ENCODE results near the gene ITGB5.
"Not testable (repeated sequence)": the region's sequence is repeated elsewhere in the genome, so short reads cannot be mapped to it uniquely, and the experiment has no call there.

Gene ITGB5

DNA sequence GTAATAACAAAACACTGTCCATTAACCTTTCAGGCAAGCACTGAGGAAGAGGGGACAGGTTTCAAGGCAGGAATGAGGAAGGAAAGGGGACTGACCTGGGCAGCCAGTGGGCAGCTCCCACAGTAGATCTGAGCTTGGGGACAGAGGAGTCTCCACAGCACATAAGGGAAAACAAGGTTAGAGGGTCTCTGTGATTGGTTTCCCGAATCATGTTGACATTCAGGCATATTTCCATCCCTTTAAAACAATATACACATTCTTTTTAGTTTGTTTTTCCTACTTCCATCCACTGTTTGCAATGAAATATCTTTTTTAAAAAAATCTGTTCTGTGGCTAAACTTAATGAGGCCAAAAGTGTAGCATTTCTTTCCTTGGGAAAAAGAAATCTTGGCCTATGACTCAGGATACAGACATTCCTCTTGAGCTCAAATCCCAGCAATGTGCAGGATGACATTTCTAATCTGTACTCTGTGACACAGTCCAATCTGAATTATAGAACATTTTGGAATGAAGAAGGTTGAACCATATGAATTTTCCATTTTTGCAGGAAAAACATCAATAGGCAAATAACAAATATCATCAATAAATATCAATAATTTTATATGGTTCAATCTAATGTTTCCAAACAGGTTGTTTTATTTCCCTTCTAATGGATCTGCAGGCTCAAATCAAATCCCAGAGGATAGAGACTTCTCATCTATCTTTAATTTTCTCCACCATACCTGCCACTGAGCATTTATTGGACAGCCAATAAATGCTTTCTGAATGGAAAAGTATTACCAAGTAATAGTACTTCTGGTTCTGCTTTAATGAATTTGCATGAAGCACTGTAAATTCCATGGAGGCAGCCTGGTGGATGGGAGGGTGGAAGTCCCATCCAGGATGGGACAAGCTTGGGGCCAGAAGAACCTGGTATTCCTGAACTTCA lies 54.1 kb downstream of the ITGB5 start:
- no peak for DNase-seq

DNA sequence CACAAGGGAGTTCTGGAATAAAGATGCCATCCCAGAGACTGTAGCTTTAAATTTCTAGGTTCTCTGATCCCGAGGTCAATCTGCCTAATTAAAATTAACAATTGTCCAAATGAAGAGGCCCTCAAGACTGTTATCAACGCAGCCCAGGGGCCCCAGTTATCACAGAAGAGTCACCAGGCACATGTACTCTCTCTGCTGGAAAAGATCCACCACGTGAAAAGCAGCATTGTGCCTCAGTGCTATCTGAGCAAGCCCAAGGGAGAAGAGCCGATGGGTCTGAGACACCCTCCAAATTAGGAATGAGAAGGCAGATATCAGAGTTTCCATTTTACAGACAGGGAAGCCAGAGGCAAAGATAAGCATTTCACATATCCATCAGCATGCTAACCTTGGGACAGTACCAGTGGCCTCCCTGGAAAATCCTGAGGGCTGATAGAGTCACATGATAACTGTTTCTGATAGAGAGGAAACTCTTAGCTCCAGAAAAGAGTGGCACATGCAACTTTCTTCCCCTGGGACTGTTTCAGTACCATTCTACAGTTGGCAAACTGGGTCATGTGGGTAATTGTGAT lies 55.5 kb downstream of the ITGB5 start:
- DNase-seq, result no peak

DNA sequence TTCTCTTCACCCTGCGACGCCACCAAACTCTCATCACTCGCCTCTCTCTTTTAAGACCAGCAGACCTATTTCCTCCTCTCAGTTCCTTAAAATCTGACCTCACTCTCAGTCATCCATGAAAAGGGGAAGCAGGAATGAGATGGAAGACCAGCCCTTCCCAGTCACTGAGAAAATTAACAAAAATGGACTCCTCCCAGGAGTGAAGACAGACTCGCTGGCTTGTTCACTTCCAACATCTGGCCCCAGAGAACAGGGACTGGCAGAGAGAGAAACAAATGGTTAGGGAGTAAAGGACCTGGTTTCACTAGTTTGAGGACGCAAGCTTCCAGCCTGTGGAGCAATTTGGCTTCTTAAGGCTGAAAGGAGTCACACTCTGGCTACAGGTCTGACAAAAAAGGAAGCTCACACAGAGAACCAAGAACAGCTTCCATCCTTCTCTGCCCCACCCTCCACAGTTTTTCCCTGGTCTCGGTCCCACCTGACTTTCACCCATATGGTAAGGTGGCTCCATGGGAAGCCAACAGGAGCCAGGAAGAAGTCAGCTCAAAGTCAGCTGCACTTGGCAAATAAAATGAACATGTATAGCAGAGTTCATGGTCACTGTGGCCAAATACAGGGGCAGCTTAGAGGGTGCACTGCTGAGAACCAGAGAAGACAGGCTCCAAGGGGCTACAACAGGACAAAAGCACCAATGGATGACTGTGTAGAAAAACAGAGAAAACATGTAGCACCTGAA lies 57.2 kb downstream of the ITGB5 start:
- DNase-seq, result no peak

- no peak for DNase-seq
Measured at GRCh38 chr3:124829178-124829818, 57.9 kb downstream of the ITGB5 start.

DNA sequence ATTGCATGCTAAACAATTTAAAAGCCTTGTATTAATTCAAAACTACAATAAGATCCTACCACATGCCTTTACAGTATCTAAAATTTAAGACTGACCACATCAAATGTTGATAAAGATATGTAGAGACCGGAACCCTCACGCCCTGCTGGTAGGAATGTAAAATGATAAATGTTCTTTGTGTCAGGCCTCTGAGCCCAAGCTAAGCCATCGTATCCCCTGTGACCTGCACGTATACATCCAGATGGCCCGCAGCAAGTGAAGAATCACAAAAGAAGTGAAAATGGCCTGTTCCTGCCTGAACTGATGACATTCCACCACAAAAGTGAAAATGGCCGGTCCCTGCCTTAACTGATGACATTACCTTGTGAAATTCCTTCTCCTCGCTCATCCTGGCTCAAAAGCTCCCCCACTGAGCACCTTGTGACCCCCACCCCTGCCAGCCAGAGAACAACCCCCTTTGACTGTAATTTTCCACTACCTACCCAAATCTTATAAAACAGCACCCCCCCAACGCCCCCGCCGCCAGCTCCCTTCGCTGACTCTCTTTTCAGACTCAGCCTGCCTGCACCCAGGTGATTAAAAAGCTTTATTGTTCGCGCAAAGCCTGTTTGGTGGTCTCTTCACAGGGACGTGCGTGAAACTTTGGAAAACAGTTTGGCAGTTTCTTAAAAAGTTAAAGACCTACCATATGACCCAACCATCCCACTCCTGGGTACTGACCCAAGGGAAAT lies 59.5 kb downstream of the ITGB5 start:
- DNase-seq, result not testable (repeated sequence)

DNA sequence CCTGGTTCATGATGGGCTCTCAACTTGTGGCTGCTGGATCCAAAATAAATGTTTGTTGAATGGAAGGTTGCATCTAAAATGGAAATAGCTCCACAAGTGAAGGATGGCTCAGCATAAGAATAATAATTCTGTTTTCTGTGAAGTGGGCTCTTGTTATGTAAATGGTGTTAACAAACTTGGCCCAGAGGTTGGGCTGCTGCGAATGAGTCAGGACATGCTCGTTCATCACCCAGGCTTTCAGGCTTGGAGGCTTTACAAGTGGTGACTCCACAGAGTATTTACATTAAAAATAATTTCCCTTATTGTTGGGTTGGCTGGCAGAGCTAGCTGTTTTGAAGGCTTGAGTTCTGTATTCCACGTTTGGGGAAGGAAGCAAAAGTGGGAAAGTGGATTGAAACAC lies 60.5 kb downstream of the ITGB5 start:
- no peak for DNase-seq

DNA sequence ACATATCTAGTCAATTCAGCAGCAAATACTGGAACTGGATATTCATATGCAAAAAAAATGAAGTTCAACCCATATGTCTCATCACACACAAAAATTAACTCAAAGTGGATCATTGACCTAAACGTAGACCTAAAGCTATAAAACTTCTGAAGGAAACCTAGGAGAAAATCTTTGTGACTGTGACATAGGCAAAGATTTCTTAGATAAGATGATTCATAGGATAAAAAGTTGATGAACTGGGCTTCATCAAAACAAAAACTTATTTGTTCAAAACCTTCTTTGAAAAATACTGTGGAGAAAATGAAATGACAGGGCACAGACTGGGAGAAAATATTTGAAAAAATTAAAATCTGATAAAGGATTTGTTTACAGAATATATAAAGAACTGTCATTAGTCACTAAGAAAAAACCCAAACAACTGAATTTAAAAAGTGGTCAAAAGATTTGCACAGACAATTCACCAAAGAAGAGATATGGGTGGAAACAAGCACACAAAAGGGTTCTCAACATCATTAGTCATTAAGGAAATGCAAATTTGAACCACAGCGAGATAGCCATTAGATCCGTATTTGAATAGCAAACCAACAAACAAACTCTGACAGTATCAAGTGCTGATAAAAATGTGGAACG lies 62.8 kb downstream of the ITGB5 start:
- DNase-seq, result no peak

DNA sequence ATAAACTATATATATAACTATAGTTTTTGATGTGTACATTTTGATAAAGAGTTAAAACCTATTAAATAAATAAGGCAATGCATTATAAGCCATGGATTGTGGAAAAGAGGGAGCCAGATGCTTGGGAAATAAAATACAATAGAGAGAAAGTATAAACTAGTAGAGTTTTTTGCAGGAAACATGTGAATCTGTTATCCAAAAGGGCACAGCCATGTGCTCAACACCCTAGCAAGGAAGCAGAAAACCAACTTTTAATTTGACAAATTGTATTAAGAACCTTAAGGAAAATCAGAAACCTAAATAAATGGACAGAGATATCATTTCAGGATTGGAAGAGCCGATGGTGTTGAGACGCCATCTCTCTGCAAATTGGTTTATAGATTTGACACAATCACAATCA lies 63.5 kb downstream of the ITGB5 start:
- no peak for DNase-seq

DNA sequence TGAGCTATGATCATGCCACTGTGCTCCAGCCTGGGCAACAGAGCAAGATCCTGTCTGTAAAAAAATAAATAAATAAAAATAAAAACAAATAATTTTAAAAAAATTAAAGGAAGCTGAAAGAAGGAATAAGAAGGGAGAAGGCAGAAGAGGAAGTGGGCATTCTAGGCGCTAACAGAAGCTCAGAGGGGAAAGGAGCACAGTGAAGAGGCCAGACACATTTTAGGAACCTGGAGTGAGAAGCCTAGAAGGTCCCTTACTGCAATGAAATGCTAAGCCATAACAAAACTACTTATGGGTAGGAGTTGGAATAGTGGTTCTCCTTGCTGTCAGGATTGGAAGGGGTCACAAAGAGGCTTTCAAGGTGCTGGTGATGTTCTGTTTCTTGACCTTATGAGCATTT lies 64.0 kb downstream of the ITGB5 start:
- DNase-seq, result no peak

DNA sequence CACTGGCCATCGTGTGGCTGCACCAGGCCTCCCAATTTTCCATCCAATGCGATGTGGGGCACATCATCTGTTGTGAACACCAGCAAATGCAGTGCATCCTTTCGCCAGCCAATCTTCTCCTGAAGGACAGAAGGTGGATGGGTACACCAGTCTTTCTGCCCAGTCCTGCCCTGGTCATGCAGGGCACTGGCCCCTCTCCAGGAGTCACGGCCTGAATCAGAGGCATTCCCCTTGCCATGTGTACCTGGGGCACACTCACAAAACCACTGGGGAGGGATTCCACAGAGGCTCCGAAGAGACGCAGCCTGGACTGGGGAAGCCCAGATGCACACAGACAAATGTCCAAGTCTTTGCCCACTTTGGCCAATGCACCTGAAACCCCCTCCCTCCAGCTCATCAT lies 65.8 kb downstream of the ITGB5 start:
- DNase-seq, result no peak

GRCh38 chr3:124818398-124819091 lies 68.6 kb downstream of the ITGB5 start:
- no peak for DNase-seq

GRCh38 chr3:124817079-124817478 lies 70.1 kb downstream of the ITGB5 start:
- DNase-seq, result no peak

DNA sequence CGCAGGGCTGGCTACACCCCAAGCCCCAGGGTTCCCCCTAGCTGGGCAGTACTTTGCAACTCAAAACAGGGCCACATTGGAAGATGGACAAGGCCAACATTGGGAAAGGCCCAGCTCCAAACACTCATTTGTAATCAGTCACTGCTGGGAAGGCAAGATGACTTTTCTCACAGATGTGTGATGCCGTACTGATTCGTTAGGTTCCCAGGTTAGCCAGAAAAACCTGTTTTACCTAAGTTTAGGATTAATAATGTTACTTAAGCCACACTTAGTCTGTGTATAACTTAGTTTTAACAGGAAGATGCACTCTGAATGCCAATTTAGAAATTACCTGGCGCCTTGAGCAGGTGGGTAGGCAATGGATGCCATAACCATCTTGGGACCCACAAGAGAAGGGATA lies 71.0 kb downstream of the ITGB5 start:
- no peak for DNase-seq

DNA sequence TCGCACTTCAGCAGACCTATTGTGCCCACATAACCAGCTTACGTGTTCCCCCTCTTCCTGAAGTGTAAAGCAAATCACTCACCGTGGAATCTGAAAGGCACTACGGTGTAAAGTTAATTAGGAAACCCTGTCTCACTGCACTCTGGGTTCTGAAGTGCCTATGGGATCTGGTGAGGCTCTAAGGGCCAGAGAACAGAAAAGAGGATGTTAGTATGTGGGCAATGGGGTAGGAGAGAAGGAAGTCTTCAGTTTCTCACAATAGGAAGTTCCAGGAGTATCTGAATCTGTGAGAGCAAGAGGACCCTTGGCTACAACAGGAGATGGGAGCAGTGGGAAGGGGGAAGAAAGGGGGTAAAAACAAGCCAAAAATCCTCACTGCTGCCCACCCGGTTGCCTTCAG lies 71.4 kb downstream of the ITGB5 start:
- no peak for DNase-seq

- no peak for DNase-seq
Measured at GRCh38 chr3:124814620-124815421, 72.3 kb downstream of the ITGB5 start.

GRCh38 chr3:124813541-124813940 lies 73.6 kb downstream of the ITGB5 start:
- no peak for DNase-seq

- DNase-seq, result no peak
Measured at GRCh38 chr3:124812291-124813265, 74.6 kb downstream of the ITGB5 start.

- DNase-seq, result no peak
Measured at GRCh38 chr3:124811436-124811835, 75.7 kb downstream of the ITGB5 start.

- no peak for DNase-seq
Measured at GRCh38 chr3:124810970-124811369, 76.2 kb downstream of the ITGB5 start.
